Neural progenitor cell (in vitro differentiated cells): ENCODE data around the gene DPM3. TPM values are rescaled to one million over a fixed set of nuclear protein-coding genes. Genes with fewer than 3 reads are reported as not detected.
A peak's percentile ranks its signal among the peaks of the same experiment; 100 is the strongest.
"Not testable (repeated sequence)": the region's sequence is repeated elsewhere in the genome, so short reads cannot be mapped to it uniquely, and the experiment has no call there.

Experiments used
- DNase-seq: peaks from one replicate; pipeline ENCODE4 v3.0.0-alpha.2; 2016; ENCODE audit warnings: low spot score
- H2AFZ ChIP-seq: fragments of 200-600 bp; sonication (generic); replicated peaks from 2 replicates; pipeline ENCODE4 v1.6.1; 2016; ENCODE audit warnings: antibody characterized with exemption
- H3F3A ChIP-seq: fragments of 200-600 bp; sonication (generic); 2 replicates; pipeline ENCODE4 v1.6.1; 2016; ENCODE audit warnings: antibody characterized with exemption, low read depth
- H3K27ac ChIP-seq: fragments of 200-600 bp; sonication (generic); 2 replicates; pipeline ENCODE4 v1.5.1; 2016; ENCODE audit warnings: mild to moderate bottlenecking
- H3K27me3 ChIP-seq: fragments of 200-600 bp; sonication (generic); 2 replicates; pipeline ENCODE4 v1.6.1; 2016; ENCODE audit warnings: mild to moderate bottlenecking, moderate library complexity
- H3K36me3 ChIP-seq: fragments of 200-600 bp; sonication (generic); 2 replicates; pipeline ENCODE4 v1.5.1; 2016
- H3K4me1 ChIP-seq: fragments of 200-600 bp; sonication (generic); 2 replicates; pipeline ENCODE4 v1.6.1; 2016; ENCODE audit warnings: mixed run types
- H3K4me2 ChIP-seq: fragments of 200-600 bp; sonication (generic); 2 replicates; pipeline ENCODE4 v1.6.1; 2016
- H3K4me3 ChIP-seq: fragments of 200-600 bp; sonication (generic); 2 replicates; pipeline ENCODE4 v1.5.1; 2016
- H3K79me2 ChIP-seq: fragments of 200-600 bp; sonication (generic); 2 replicates; pipeline ENCODE4 v1.6.1; 2016; ENCODE audit warnings: low read depth
- H3K9ac ChIP-seq: fragments of 200-600 bp; sonication (generic); 2 replicates; pipeline ENCODE4 v1.6.1; 2016
- H3K9me3 ChIP-seq: fragments of 200-600 bp; sonication (generic); 2 replicates; pipeline ENCODE4 v1.5.1; 2016; ENCODE audit warnings: low read depth
- H4K20me1 ChIP-seq: fragments of 200-600 bp; sonication (generic); 2 replicates; pipeline ENCODE4 v1.6.1; 2016; ENCODE audit warnings: low read depth
- H3K27ac Mint-ChIP-seq: 3 replicates; pipeline ENCODE4 v1.8.0; 2021; ENCODE audit warnings: mixed read lengths
- H3K27me3 Mint-ChIP-seq: 2 replicates; pipeline ENCODE4 v1.8.0; 2022; ENCODE audit warnings: low read depth, mild to moderate bottlenecking, inconsistent platforms, moderate library complexity, mixed read lengths; ENCODE audit not compliant: insufficient read depth
- H3K36me3 Mint-ChIP-seq: 3 replicates; pipeline ENCODE4 v1.8.0; 2021; ENCODE audit warnings: mixed read lengths
- H3K4me1 Mint-ChIP-seq: 3 replicates; pipeline ENCODE4 v1.8.0; 2021; ENCODE audit warnings: mixed read lengths
- H3K4me3 Mint-ChIP-seq: 3 replicates; pipeline ENCODE4 v1.8.0; 2021; ENCODE audit warnings: mild to moderate bottlenecking, moderate library complexity, mixed read lengths
- H3K9me3 Mint-ChIP-seq: 3 replicates; pipeline ENCODE4 v1.8.0; 2020; ENCODE audit warnings: mixed read lengths
- EZH2 ChIP-seq: fragments of 200-600 bp; sonication (generic); IDR thresholded peaks from 2 replicates; pipeline ENCODE4 v1.6.1; 2017; ENCODE audit warnings: antibody characterized with exemption, mild to moderate bottlenecking, moderate library complexity
- EZH2phosphoT487 ChIP-seq: fragments of 200-600 bp; sonication (generic); IDR thresholded peaks from 2 replicates; pipeline ENCODE4 v1.6.1; 2017; ENCODE audit warnings: antibody characterized with exemption
- total RNA-seq: library from RNA; depleted of rRNA; stranded (reverse); fragments of >200 nt; gene quantifications from 2 replicates; pipeline ENCODE4 v1.2.3, GENCODE V29; 2015; ENCODE audit warnings: low replicate concordance
- TF ChIP-seq, protein P1 (sequence below): fragments of 200-600 bp; sonication (generic); IDR thresholded peaks from 2 replicates; pipeline ENCODE4 v1.5.1; 2017; ENCODE audit warnings: antibody characterized with exemption, mild to moderate bottlenecking

The DPM3 gene
- total RNA-seq, 1 donor from 2014 or later = 16.8 TPM

DNA sequence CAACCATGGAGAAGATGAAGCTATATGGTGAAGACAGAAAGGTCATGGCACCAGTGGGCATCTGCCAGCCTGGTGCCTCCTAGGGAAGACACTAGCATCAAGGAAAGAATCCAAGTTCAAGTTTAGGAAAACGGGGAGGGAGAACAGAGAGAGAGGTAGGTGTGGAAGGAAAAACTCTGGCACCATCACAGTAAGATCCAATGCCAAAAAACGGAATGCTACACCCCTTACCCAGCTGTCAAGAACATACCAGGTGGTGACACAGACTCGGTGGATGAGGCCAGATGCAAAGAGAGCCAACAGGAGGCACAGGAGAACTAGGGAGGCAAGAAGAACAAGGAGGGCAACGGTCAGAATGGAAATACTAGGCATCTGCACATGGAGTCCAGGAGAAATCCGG is 29.2 kb upstream of the DPM3 start:
- H3K4me1 Mint-ChIP-seq = peaks cover 40% of the 10 kb centered on the region
- H3K27ac Mint-ChIP-seq = no peak overlapping the region
- H3F3A ChIP-seq = peaks cover 80% of the 10 kb centered on the region
- no peaks in the 10 kb centered on the region for H4K20me1 ChIP-seq
- H2AFZ ChIP-seq = no peak overlapping the region
- H3K79me2 ChIP-seq = peaks cover 19% of the 10 kb centered on the region
- H3K27me3 ChIP-seq = no peaks in the 10 kb centered on the region
- H3K4me3 Mint-ChIP-seq = peak overlapping the region; percentile 7
- no peak overlapping the region for H3K4me2 ChIP-seq
- TF ChIP-seq EZH2phosphoT487 = no peak
- H3K9me3 Mint-ChIP-seq = peaks cover 5% of the 10 kb centered on the region
- H3K9me3 ChIP-seq = no peaks in the 10 kb centered on the region
- no peak overlapping the region for H3K4me3 ChIP-seq
- peaks cover 27% of the 10 kb centered on the region for H3K4me1 ChIP-seq
- H3K9ac ChIP-seq = no peak overlapping the region
- no peaks in the 10 kb centered on the region for H3K36me3 ChIP-seq
- peaks cover 4% of the 10 kb centered on the region for H3K36me3 Mint-ChIP-seq
- H3K27me3 Mint-ChIP-seq = peaks cover 16% of the 10 kb centered on the region
- H3K27ac ChIP-seq = no peak overlapping the region
- DNase-seq = no peak

DNA sequence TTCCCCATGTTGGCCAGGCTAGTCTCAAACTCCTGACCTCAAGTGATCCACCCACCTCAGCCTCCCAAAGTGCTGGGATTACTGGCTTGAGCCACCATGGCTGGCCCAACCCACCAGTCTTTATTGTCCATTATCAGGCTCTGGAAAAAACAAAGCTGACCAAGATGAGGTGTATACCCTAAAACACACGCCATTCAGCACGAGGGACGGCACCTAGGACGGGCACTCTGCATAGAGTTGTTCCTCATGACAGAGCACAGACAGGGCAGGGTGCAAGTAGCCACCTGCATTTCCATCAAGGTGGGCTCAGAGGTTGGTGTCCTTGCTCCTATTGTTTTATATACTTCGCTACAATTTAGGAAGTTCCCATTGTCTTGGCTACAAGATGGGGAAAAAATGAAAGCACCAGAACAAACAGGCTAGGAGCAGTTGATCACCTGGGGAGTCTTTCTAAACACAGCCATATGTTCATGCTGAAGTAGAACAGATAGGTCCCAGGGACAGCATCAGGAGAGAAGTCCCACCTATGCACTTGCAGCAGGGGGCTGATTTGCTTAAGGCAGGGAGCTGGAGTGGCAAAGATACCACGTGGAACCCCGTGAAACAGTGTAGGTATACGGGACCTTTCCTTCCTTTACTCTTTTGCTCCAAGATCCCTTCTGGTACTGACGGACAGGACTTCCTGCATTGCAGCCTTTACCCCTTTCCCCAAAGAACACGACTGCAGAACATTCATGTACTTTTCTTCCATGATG is 28.3 kb upstream of the DPM3 start:
- Histone ChIP-seq H3K79me2 (peaks cover 18% of the 10 kb centered on the region), H3F3A (peaks cover 71% of the 10 kb centered on the region), H2AFZ (no peak overlapping the region), H4K20me1 (no peaks in the 10 kb centered on the region), H3K36me3 (no peaks in the 10 kb centered on the region), H3K4me3 (no peak overlapping the region), H3K9ac (no peak overlapping the region), H3K27ac (no peak overlapping the region), H3K9me3 (no peaks in the 10 kb centered on the region), H3K27me3 (no peaks in the 10 kb centered on the region), H3K4me2 (no peak overlapping the region), H3K4me1 (peaks cover 27% of the 10 kb centered on the region)
- Mint-ChIP-seq H3K27me3 (peaks cover 15% of the 10 kb centered on the region), H3K36me3 (peaks cover 4% of the 10 kb centered on the region), H3K9me3 (peaks cover 11% of the 10 kb centered on the region), H3K4me1 (peaks cover 37% of the 10 kb centered on the region), H3K27ac (no peak overlapping the region), H3K4me3 (no peak overlapping the region)
- TF ChIP-seq, protein P1, sequence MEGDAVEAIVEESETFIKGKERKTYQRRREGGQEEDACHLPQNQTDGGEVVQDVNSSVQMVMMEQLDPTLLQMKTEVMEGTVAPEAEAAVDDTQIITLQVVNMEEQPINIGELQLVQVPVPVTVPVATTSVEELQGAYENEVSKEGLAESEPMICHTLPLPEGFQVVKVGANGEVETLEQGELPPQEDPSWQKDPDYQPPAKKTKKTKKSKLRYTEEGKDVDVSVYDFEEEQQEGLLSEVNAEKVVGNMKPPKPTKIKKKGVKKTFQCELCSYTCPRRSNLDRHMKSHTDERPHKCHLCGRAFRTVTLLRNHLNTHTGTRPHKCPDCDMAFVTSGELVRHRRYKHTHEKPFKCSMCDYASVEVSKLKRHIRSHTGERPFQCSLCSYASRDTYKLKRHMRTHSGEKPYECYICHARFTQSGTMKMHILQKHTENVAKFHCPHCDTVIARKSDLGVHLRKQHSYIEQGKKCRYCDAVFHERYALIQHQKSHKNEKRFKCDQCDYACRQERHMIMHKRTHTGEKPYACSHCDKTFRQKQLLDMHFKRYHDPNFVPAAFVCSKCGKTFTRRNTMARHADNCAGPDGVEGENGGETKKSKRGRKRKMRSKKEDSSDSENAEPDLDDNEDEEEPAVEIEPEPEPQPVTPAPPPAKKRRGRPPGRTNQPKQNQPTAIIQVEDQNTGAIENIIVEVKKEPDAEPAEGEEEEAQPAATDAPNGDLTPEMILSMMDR = no peak
- TF ChIP-seq EZH2phosphoT487 (no peak), EZH2 (no peak)
- DNase-seq = no peak

DNA sequence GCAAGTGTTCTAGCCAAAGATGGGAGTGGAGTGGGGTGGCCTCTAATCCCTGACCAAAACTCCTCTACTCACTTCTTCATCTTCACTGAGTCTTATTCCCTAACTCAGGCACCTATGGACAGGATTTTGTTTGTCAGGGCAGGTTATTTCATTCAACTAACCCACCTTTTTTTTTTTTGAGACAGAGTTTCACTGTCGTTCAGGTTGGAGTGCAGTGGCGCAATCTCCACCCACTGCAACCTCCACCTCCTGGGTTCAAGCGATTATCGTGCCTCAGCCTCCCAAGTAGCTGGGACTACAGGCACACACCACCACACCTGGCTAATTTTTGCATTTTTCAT is 27.7 kb upstream of the DPM3 start:
- not testable (repeated sequence) for H3K36me3 Mint-ChIP-seq, H3K27me3 ChIP-seq
- peak overlapping the region; percentile 73 for H3K4me2 ChIP-seq

DNA sequence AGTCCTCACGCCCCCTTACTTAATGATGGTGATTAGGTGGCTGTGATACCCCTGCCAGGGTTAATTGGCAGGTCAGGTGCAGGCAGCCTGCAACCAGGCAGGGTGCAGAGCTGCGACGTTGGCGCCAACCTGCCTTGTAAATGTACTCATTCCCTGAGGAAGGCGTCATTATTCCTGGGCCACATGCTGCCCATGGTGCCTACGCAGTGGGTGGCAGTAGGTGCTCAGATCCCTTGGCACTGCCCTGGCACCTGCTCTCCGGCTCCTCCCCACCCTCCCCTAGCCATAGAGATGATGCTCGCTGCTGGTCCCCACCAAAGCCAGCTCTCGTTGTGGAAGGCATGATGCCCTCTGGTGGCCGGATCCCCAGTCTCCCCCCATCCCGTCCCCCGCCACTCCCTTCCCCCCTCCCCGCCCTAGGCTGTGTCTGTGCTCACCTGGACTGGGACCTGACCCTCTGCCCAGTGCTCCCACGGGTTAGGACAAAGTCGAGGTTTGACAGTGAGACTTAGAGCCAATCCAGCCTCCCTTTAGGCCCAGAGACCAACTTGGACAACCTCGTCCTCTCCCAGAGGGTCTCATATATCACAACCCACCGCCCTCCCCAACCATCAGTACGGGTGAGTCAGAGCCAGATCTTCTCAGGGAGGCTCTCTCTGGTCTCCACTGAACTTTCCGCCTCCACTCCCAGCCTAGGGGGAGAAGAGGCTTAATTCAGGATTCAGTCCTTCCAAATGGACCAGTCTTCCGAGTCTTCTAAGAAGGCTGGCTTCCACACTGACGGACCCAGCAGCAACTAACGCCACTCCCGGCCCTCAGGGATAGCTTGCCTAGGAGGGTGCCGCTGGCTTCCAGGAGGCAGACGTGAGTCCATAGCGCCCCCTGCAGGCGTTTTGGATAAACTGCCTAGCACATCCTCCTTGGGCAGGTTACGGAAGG is 27.1 kb upstream of the DPM3 start:
- Mint-ChIP-seq H3K4me3 (peak overlapping the region; percentile 84), H3K9me3 (peaks cover 13% of the 10 kb centered on the region), H3K27ac (peak overlapping the region; percentile 72), H3K27me3 (peaks cover 16% of the 10 kb centered on the region), H3K36me3 (peaks cover 4% of the 10 kb centered on the region), H3K4me1 (peaks cover 29% of the 10 kb centered on the region)
- H3K4me3 ChIP-seq = peak overlapping the region; percentile 43
- no peaks in the 10 kb centered on the region for H3K27me3 ChIP-seq
- H3K4me1 ChIP-seq = peaks cover 25% of the 10 kb centered on the region
- TF ChIP-seq EZH2 = no peak
- TF ChIP-seq, protein P1 = peak; percentile 89
- no peak overlapping the region for H3K27ac ChIP-seq
- H3K36me3 ChIP-seq = no peaks in the 10 kb centered on the region
- H3K79me2 ChIP-seq = peaks cover 15% of the 10 kb centered on the region
- peak; percentile 96 for DNase-seq
- H2AFZ ChIP-seq = peak overlapping the region; percentile 75
- no peaks in the 10 kb centered on the region for H3K9me3 ChIP-seq
- H4K20me1 ChIP-seq = no peaks in the 10 kb centered on the region
- no peak overlapping the region for H3K9ac ChIP-seq
- peak overlapping the region; percentile 73 for H3K4me2 ChIP-seq
- H3F3A ChIP-seq = peaks cover 59% of the 10 kb centered on the region

More for the DNA sequence above, 27.7 kb upstream of the DPM3 start:
- H3K9ac ChIP-seq, H2AFZ ChIP-seq, H3K9me3 ChIP-seq, H4K20me1 ChIP-seq, H3K36me3 ChIP-seq, H3K27ac Mint-ChIP-seq, H3K4me3 ChIP-seq, DNase-seq, H3K27ac ChIP-seq: not testable (repeated sequence)
- H3K4me1 ChIP-seq = peaks cover 27% of the 10 kb centered on the region
- Mint-ChIP-seq H3K27me3 (peaks cover 18% of the 10 kb centered on the region), H3K9me3 (peaks cover 13% of the 10 kb centered on the region), H3K4me1 (peaks cover 31% of the 10 kb centered on the region), H3K4me3 (peak overlapping the region; percentile 84)
- H3F3A ChIP-seq = peaks cover 65% of the 10 kb centered on the region
- peaks cover 18% of the 10 kb centered on the region for H3K79me2 ChIP-seq
